GM12865 (cell line): ENCODE data around the gene HPCAL1.

Experiments
- DNase-seq: peaks from one replicate; pipeline ENCODE4 v3.0.0; 2010; ENCODE audit warnings: low read depth
- H3K4me3 ChIP-seq: 2 replicates; pipeline ENCODE4 v1.5.1; 2011; ENCODE audit warnings: mild to moderate bottlenecking, low read depth, low read length, control low read depth
- CTCF ChIP-seq: IDR thresholded peaks from 2 replicates; pipeline ENCODE4 v1.5.1; 2011; ENCODE audit warnings: low read length, control low read depth, low read depth, inconsistent platforms; ENCODE audit not compliant: insufficient read depth; ENCODE audit errors: missing control alignments

HPCAL1 gene

GRCh38 chr2:10367472-10368439, 65.1 kb downstream of the HPCAL1 start:
- no peak for TF ChIP-seq CTCF
- no peak overlapping the region for H3K4me3 ChIP-seq
- no peak for DNase-seq

- no peak for DNase-seq
- no peak overlapping the region for H3K4me3 ChIP-seq
- TF ChIP-seq CTCF, result no peak
Measured at GRCh38 chr2:10368491-10369231, 66.0 kb downstream of the HPCAL1 start.

- no peak for TF ChIP-seq CTCF
- H3K4me3 ChIP-seq, result no peak overlapping the region
- no peak for DNase-seq
Measured at GRCh38 chr2:10369269-10370255, 66.9 kb downstream of the HPCAL1 start.

GRCh38 chr2:10370390-10370789, 67.7 kb downstream of the HPCAL1 start:
- no peak for DNase-seq
- no peak for TF ChIP-seq CTCF

GRCh38 chr2:10370895-10371294, 68.2 kb downstream of the HPCAL1 start:
- DNase-seq, result no peak
- TF ChIP-seq CTCF, result no peak
- no peak overlapping the region for H3K4me3 ChIP-seq

More at GRCh38 chr2:10370390-10370789, 67.7 kb downstream of the HPCAL1 start:
- no peak overlapping the region for H3K4me3 ChIP-seq
